Measurements from ENCODE around the gene TUSC1. TPM values are rescaled to one million over a fixed set of nuclear protein-coding genes. Genes with fewer than 3 reads are reported as not detected.
A peak's percentile ranks its signal among the peaks of the same experiment; 100 is the strongest.
"Not testable (repeated sequence)": the region's sequence is repeated elsewhere in the genome, so short reads cannot be mapped to it uniquely, and the experiment has no call there.

Gene TUSC1
- 10 to 100 TPM; 12.9 to 23.1 TPM for total RNA-seq
- long read RNA-seq, donor 1, transcript TUSC1-201 (1 exons, 2,052 nt) = major isoform, 18 of 18 reads
- long read RNA-seq, donor 1, partial matches to known transcripts = 0 of 18 reads
- long read RNA-seq, donor 1, other reads (novel, unspliced or antisense) = 0 of 18 reads
- long read RNA-seq, donor 2, transcript TUSC1-201 (1 exons, 2,052 nt) = major isoform, 12 of 12 reads
- long read RNA-seq, donor 2, partial matches to known transcripts = 0 of 12 reads
- long read RNA-seq, donor 2, other reads (novel, unspliced or antisense) = 0 of 12 reads

DNA sequence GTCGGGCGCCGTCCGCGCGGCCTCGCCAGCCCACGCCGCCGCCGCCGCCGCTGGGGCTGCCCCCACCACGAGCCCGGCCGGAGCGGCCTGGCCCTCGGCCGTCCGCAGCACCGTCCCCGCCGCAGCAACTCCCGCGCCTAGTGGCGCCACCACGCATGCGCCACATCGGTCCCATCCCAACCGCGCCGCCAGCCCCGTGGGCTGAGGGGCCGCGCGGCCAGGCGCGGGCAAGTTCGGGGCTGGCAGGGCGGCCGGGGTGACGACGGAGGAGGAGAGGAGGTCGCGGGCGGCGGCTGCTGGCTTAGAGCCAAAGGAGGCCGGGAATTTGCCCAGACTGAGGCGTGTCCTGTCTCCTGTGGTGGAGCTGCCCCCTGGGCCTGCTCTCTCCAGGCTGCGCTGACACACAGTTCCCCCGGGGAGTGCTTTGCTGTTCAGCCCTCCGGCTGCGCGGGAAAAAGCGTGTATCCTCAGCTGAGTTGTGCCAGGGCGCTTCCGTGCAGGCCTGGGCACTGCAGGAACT, at the start of gene TUSC1:
Gene TUSC1 (minus strand): TSS at position 298 of the 520 bp plus-strand sequence. CDS start 132 bp downstream, at position 166.
- DNase-seq (ENCODE audit: low spot score) = peak; percentile 97
- intact Hi-C loops (cut with DNase I) = no loop called here

DNA sequence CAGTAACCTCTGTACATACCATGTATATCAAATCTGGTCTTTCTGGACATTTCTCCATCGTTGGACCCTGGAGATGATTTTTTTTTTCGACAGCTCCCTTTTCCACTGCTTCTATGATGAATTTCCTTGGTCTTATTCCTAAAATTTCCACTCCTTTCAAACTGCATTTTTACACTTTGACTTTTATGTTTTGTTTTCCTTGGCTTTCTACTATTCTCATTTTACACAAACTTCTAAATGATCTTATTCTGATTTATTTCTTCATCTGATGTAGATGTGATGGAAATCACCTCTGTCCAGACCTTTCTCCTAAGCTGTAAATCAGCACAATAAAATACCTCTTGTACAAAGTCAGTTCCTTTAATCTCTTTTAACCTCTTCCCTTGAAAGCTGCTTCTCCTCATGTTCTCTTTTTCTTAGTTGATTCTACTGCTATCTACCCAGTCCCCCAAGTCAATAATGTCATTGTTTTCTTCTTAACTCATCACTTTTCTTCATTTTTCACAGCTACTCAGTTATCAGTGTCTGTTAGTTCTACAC, 48.7 kb upstream of the TUSC1 start:
- intact Hi-C loops (cut with DNase I) = no loop called here
- no peak for DNase-seq (ENCODE audit: low spot score)

DNA sequence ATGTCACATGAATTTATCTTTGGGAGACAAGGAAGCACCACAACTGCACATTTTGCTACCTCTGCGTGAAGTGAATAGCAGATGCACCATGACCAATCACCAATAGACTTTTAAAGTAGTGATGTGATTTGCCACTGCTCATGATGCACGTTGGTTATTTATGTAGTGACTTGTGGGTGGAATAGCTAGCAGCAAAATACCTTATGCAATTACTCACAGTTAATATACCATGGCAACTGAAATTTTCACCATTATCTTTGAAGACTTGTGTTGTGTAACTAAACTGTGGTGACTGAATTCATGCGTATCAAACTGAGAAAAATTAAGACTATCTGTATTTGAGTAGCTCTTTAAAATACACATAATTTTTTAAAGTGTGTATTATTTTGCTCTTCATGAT, 46.2 kb upstream of the TUSC1 start:
- intact Hi-C loops (cut with DNase I) = no loop called here
- no peak for DNase-seq (ENCODE audit: low spot score)

DNA sequence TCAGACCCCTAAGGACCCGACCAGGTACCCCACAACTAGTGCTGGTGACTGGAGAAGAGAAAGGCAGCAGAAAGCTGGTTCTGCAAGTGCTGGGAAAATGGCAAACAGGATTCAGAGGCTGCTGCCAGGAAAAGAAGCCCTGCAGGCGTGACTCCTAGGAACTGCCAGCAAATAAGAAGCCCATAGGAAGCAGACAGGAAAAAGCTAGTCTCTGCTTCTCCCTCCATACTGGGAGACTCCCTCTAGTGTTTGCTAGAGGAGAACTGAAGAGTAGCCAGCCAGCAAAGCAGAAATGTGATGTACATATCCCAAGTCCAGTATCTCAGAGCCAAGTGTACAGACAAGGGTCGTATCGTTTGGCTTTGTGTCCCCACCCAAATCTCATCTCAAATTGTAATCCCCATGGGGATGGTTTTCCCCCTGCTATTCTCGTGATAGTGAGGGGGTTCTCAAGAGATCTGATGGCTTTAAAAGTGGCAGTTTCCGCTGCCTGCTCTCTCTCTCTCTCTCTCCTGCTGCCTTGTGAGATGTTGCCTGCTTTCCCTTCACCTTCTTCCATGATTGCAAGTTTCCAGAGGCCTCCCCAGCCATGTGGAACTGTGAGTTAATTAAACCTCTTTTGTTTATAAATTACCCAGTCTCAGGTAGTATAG, 38.1 kb upstream of the TUSC1 start:
- intact Hi-C loops (cut with DNase I) = no loop called here
- no peak for DNase-seq (ENCODE audit: low spot score)

GRCh38 chr9:25709941-25710340, 31.7 kb upstream of the TUSC1 start:
- no peak for DNase-seq (ENCODE audit: low spot score)
- intact Hi-C loops (cut with DNase I) = no loop called here

DNA sequence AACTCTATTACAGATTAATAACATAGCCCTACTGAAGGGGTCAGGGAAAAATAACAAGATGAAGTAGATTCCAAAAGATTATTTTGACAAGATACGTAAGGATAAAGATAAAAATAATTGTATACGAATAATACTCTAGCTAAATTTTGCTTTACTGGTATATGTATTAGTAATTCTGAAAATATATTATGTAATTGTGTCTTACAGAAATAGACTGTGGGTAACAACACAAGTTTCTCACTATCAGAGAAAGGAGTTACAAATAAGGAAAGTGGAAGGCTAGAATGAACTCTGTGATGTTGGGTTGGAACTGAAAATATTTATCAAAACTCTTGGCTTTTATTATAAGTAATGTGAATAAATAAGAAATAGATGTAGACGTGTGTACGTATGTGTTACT, 26.6 kb upstream of the TUSC1 start:
- DNase-seq (ENCODE audit: low spot score) = no peak
- intact Hi-C loops (cut with DNase I) = no loop called here

- intact Hi-C loops (cut with DNase I) = no loop called here
- no peak for DNase-seq (ENCODE audit: low spot score)
Observed at GRCh38 chr9:25703701-25704357, 25.6 kb upstream of the TUSC1 start.

DNA sequence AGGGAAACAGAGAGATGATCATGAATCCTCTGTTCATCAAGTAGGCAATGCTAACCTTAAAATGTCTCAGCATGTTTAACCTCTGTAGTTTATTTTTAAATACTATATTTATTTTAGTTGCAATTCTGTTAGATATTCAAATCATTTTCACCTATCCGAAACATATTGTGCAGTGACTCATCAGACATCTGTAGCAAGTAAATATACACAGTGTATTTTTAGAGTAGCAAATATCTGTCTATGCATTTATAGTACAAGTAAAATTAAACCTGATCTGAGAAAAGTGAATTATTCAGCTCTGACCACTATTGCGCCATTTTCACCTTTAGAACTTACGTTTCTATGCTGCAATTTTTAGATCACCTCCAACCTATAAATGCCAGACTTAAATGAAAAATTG, 24.3 kb upstream of the TUSC1 start:
- DNase-seq (ENCODE audit: low spot score) = no peak
- intact Hi-C loops (cut with DNase I) = no loop called here

DNA sequence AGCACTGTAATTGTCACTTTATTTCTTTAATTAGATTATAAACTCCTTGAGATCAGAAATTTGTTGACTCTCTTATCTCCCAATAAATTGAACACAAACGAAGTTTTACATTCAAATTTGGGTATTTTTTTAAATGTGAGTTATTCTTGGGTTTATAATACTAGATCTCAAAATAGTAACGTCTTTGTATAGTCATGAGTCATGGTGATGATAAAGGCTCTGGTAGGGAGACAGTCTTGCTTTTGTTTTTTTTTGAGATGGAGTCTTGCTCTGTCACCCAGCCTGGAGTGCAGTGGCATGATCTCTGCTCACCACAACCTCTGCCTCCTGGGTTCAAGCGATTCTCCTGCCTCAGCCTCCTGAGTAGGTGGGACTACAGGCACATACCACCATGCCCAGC, 22.7 kb upstream of the TUSC1 start:
- intact Hi-C loops (cut with DNase I) = not testable (repeated sequence)

GRCh38 chr9:25700430-25700829, 22.2 kb upstream of the TUSC1 start:
- intact Hi-C loops (cut with DNase I) = no loop called here
- no peak for DNase-seq (ENCODE audit: low spot score)

More for the DNA sequence above, 22.7 kb upstream of the TUSC1 start:
- DNase-seq (ENCODE audit: low spot score) = not testable (repeated sequence)

- intact Hi-C loops (cut with DNase I) = no loop called here
- DNase-seq (ENCODE audit: low spot score) = no peak
Observed at GRCh38 chr9:25691786-25692185, 13.5 kb upstream of the TUSC1 start.

- intact Hi-C loops (cut with DNase I) = no loop called here
- no peak for DNase-seq (ENCODE audit: low spot score)
Observed at GRCh38 chr9:25684321-25684720, 6.1 kb upstream of the TUSC1 start.

GRCh38 chr9:25681266-25681665, 3.0 kb upstream of the TUSC1 start:
- DNase-seq (ENCODE audit: low spot score) = no peak
- intact Hi-C loops (cut with DNase I) = no loop called here

DNA sequence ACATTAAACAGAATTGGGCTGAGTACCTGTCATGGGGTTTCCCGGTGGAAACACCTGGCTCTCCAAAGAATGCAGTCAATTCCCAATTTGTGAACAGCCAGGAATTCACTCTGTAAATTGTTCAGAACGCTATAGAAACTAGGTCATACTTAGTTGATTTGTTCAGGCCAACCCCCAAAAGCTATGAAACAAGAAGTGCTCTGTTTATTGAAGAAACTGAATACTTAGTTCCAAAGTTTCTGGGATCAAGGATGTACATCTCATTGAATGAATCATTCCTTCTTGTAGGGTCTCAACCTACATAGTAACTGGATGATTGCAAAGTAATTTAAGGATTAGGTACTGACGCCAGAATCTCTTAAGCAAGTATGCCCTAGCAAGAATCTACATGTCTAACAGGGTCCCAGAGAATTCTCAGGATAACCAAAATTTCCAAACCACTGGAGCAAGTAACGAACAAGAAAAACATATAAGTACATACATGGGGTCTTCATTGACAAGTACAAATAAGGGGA, 659 bp upstream of the TUSC1 start:
- DNase-seq (ENCODE audit: low spot score) = no peak
- intact Hi-C loops (cut with DNase I) = no loop called here

- DNase-seq (ENCODE audit: low spot score) = peak; percentile 94
- intact Hi-C loops (cut with DNase I) = no loop called here
Observed at GRCh38 chr9:25677301-25678146, 720 bp downstream of the TUSC1 start.

GRCh38 chr9:25675858-25676257, 2.4 kb downstream of the TUSC1 start:
- intact Hi-C loops (cut with DNase I); DNase-seq (ENCODE audit: low spot score): not testable (repeated sequence)

GRCh38 chr9:25658571-25658970, 19.7 kb downstream of the TUSC1 start:
- intact Hi-C loops (cut with DNase I) = no loop called here
- no peak for DNase-seq (ENCODE audit: low spot score)

- no peak for DNase-seq (ENCODE audit: low spot score)
- intact Hi-C loops (cut with DNase I) = no loop called here
Observed at GRCh38 chr9:25654417-25654816, 23.8 kb downstream of the TUSC1 start.

- DNase-seq (ENCODE audit: low spot score) = no peak
- intact Hi-C loops (cut with DNase I) = no loop called here
Observed at GRCh38 chr9:25648116-25648515, 30.1 kb downstream of the TUSC1 start.

Measured in posterior vena cava (tissue), 2 donors.